ENCODE data around the gene REV3L. TPM values are rescaled to one million over a fixed set of nuclear protein-coding genes. Genes with fewer than 3 reads are reported as not detected.

Gene REV3L
- total and polyA plus RNA-seq, 9 of the 15 experiments (the other 6 are each of a cell fraction or from before 2014, with no cell fraction given) = 5.5 to 24.4 (median 14.4) TPM

- TF ChIP-seq CREM (IDR thresholded peaks at IDR 0.05; ENCODE audit: low read depth) = 0 out of 2 replicates have a peak, but pooled peaks have one; percentile 44
- TF ChIP-seq SAFB (IDR thresholded peaks at IDR 0.05; ENCODE audit: borderline replicate concordance, low read depth, low read length) = peak; percentile 84
- TF ChIP-seq GATAD2A (IDR thresholded peaks at IDR 0.05) = no peak
- peak; percentile 82 for TF ChIP-seq ZBTB2 (IDR thresholded peaks at IDR 0.05)
- TF ChIP-seq SRSF3 (IDR thresholded peaks at IDR 0.05; ENCODE audit: insufficient read depth, low read length) = no peak
- peak; percentile 54; the same call in 1 of the 2 replicates for TF ChIP-seq BCOR (IDR thresholded peaks at IDR 0.05)
- TF ChIP-seq FOXO4 (CRISPR knock-in tag; IDR thresholded peaks at IDR 0.05) = no peak
- TF ChIP-seq KDM5B (IDR thresholded peaks at IDR 0.05; ENCODE audit: insufficient replicate concordance, low read depth, low read length) = peak; percentile 89
- TF ChIP-seq KAT7 (CRISPR knock-in tag; IDR thresholded peaks at IDR 0.05; ENCODE audit: borderline replicate concordance) = peak; percentile 10; the same call in 1 of the 2 replicates
- no peak for TF ChIP-seq LARP7 (IDR thresholded peaks at IDR 0.05)
- peak; percentile 42 for TF ChIP-seq GMEB1 (CRISPR knock-in tag; IDR thresholded peaks at IDR 0.05)
- peak in 1 of 2 experiments; percentile 45; a peak in 1 of 4 replicates for TF ChIP-seq TRIM24 (IDR thresholded peaks at IDR 0.05)
- TF ChIP-seq CUX1 (CRISPR knock-in tag; IDR thresholded peaks at IDR 0.05) = 0 out of 2 replicates have a peak, but pooled peaks have one; percentile 89
- 0 out of 2 replicates have a peak, but pooled peaks have one; percentile 8 for TF ChIP-seq TCF3 (CRISPR knock-in tag; IDR thresholded peaks at IDR 0.05)
- peak in 1 of 2 experiments; percentile 49; a peak in 1 of 4 replicates for TF ChIP-seq MLLT1 (IDR thresholded peaks at IDR 0.05)
Measured at GRCh38 chr6:111483736-111484632, 966 bp upstream of the REV3L start (continued).
